RWPE2 (cell line): Measurements from ENCODE around the gene IL1RL2.

Experiments used
- ATAC-seq: fragments of 200-7000 bp; cut with Tn5 transposase; 3 replicates; pipeline ENCODE4 v1.9.1; 2021; ENCODE audit warnings: low read depth
- DNase-seq: peaks from one replicate; pipeline ENCODE4 v3.0.0-alpha.2; 2020; ENCODE audit warnings: low spot score
- H3K27ac ChIP-seq: fragments of 450-650 bp; 2 replicates; pipeline ENCODE4 v1.5.1; 2017; ENCODE audit warnings: mild to moderate bottlenecking; ENCODE audit not compliant: poor library complexity, severe bottlenecking
- H3K27me3 ChIP-seq: fragments of 250-450 bp; sonication (Bioruptor Pico); 2 replicates; pipeline ENCODE4 v1.5.1; 2021; ENCODE audit warnings: mild to moderate bottlenecking, moderate library complexity; ENCODE audit not compliant: insufficient read depth, poor library complexity, severe bottlenecking
- H3K36me3 ChIP-seq: fragments of 250-450 bp; sonication (Bioruptor Pico); 2 replicates; pipeline ENCODE4 v1.5.1; 2020; ENCODE audit warnings: low read depth, mild to moderate bottlenecking, moderate library complexity
- H3K4me1 ChIP-seq: fragments of 250-450 bp; sonication (Bioruptor Pico); 2 replicates; pipeline ENCODE4 v1.5.1; 2021; ENCODE audit warnings: mild to moderate bottlenecking, moderate library complexity; ENCODE audit not compliant: insufficient read depth, poor library complexity, severe bottlenecking
- H3K4me3 ChIP-seq: fragments of 250-450 bp; sonication (Bioruptor Pico); 2 replicates; pipeline ENCODE4 v1.5.1; 2021; ENCODE audit warnings: mild to moderate bottlenecking, moderate library complexity; ENCODE audit not compliant: severe bottlenecking
- H3K9me3 ChIP-seq: fragments of 250-450 bp; sonication (Bioruptor Pico); 2 replicates; pipeline ENCODE4 v1.5.1; 2021; ENCODE audit warnings: mild to moderate bottlenecking, moderate library complexity; ENCODE audit not compliant: severe bottlenecking
- TF ChIP-seq, protein P1 (sequence below): fragments of 450-650 bp; IDR thresholded peaks from one replicate; pipeline ENCODE4 v1.5.1; 2017; ENCODE audit warnings: mild to moderate bottlenecking, moderate library complexity; ENCODE audit not compliant: poor library complexity, severe bottlenecking

The IL1RL2 gene

DNA sequence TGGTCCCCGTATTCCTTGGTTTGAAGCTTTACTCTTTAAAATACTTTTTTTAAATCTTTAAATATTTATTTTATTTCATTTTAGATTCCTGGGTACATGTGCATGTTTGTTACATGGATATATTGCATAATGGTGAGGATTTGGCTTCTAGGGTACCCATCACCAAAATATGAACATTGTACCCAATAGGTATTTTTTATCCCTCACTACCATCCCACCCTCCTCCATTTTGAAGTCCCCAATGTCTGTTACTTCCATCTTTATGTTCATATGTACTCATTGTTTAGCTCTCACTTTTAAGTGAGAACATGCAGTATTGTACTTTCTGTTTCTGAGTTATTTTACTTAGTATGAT lies 65.0 kb downstream of the IL1RL2 start:
- Histone ChIP-seq H3K27me3 (no peaks in the 10 kb centered on the region), H3K36me3 (no peaks in the 10 kb centered on the region), H3K4me3 (no peak overlapping the region), H3K27ac (no peak overlapping the region), H3K4me1 (no peaks in the 10 kb centered on the region), H3K9me3 (no peaks in the 10 kb centered on the region)
- no peak for DNase-seq
- ATAC-seq = no peak
- TF ChIP-seq, protein P1, sequence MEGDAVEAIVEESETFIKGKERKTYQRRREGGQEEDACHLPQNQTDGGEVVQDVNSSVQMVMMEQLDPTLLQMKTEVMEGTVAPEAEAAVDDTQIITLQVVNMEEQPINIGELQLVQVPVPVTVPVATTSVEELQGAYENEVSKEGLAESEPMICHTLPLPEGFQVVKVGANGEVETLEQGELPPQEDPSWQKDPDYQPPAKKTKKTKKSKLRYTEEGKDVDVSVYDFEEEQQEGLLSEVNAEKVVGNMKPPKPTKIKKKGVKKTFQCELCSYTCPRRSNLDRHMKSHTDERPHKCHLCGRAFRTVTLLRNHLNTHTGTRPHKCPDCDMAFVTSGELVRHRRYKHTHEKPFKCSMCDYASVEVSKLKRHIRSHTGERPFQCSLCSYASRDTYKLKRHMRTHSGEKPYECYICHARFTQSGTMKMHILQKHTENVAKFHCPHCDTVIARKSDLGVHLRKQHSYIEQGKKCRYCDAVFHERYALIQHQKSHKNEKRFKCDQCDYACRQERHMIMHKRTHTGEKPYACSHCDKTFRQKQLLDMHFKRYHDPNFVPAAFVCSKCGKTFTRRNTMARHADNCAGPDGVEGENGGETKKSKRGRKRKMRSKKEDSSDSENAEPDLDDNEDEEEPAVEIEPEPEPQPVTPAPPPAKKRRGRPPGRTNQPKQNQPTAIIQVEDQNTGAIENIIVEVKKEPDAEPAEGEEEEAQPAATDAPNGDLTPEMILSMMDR = no peak

DNA sequence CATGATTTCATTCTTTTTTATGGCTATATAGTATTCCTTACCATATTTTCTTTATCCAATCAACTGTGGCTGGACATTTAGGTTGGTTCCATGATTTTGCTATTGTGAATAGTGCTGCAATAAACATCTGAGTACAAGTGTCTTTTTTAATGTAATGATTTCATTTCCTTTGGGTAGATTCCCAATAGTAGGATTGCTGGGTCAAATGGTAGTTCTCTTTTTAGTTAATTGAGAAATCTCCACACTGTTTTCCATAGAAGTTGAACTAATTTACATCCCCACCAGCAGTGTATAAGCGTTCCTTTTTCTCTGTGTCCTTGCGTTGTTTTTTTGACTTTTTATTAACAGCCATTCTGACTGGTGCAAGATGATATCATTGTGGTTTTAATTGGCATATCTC lies 65.4 kb downstream of the IL1RL2 start:
- ATAC-seq (no peak), DNase-seq (no peak)
- TF ChIP-seq, protein P1 = no peak
- H3K27me3 ChIP-seq = no peaks in the 10 kb centered on the region
- H3K9me3 ChIP-seq = no peaks in the 10 kb centered on the region
- no peak overlapping the region for H3K4me3 ChIP-seq
- H3K27ac ChIP-seq = no peak overlapping the region
- H3K36me3 ChIP-seq = no peaks in the 10 kb centered on the region
- H3K4me1 ChIP-seq = no peaks in the 10 kb centered on the region

DNA sequence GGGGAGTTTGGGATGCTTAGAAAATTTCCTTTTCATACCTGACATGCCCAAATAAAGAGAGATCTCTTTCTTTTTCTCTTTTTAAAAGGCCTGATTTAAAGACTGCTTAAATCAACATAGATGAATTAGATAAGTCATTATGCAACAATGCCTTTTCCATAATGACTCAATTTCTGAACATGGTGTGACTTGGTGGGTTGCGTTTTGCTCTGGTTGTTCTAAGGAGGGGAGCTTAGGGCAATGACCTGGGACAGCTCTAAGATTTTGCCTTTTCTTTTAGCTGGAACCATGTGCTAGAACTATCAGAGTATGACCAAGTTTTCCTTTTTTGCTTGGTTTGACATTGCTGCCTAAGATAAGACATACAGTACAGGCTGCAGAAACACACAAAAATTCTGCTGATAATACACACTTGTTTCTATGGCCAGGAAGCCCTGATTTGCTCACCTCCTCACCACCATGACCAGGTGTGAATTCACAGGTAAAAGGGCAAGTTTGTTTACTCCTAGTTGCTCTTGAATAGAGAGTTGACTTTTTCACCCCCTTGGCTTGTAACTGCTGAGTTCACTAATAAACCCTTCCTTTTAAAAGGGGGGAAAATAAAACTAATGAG lies 66.4 kb downstream of the IL1RL2 start:
- TF ChIP-seq, protein P1 = no peak
- H3K9me3 ChIP-seq = no peaks in the 10 kb centered on the region
- H3K4me3 ChIP-seq = no peak overlapping the region
- H3K4me1 ChIP-seq = peaks cover 4% of the 10 kb centered on the region
- no peaks in the 10 kb centered on the region for H3K36me3 ChIP-seq
- H3K27ac ChIP-seq = no peak overlapping the region
- ATAC-seq (no peak), DNase-seq (no peak)
- H3K27me3 ChIP-seq = no peaks in the 10 kb centered on the region

DNA sequence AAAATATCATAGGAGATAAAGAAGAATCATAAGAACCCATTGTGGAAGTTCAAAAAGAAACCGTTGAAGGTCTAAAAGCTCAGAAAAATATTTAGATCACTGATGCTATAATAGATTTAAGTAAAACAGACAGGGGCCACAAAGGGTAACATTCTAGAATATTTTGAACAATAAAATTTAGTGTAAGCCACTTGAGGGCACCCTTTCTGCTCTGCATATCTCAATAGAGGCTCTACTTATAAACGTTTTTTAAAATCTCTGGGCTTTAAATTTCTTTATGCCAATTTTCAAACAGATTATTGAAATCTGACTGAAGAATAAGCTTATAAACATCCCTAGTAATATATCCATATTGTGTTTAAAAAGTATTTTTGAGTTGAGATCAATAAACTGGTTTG lies 66.9 kb downstream of the IL1RL2 start:
- TF ChIP-seq, protein P1 = peak; percentile 52
- Histone ChIP-seq H3K27me3 (no peaks in the 10 kb centered on the region), H3K4me1 (peaks cover 9% of the 10 kb centered on the region), H3K36me3 (no peaks in the 10 kb centered on the region), H3K4me3 (no peak overlapping the region), H3K27ac (no peak overlapping the region), H3K9me3 (no peaks in the 10 kb centered on the region)
- DNase-seq = no peak
- ATAC-seq = no peak

DNA sequence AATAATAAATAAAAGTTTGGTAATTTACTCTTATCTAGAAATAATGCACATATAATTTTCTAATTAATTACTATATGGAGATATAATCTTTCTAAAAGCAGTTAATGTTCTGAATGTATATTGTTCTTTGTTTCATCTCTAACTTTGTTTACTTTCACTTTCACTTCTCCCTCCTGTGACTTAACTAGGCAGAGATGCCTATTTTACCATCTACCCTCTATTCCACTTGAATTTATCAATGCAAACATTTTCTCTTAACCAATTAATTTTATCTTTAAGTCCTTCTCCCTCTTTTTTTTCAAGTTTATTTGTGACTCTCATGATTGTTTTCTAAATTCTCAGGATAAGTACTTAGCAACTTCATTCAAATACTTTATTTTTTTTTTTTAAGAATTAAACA lies 69.5 kb downstream of the IL1RL2 start:
- Histone ChIP-seq H3K27me3 (no peaks in the 10 kb centered on the region), H3K27ac (no peak overlapping the region), H3K4me1 (peaks cover 13% of the 10 kb centered on the region), H3K4me3 (no peak overlapping the region), H3K36me3 (no peaks in the 10 kb centered on the region), H3K9me3 (no peaks in the 10 kb centered on the region)
- TF ChIP-seq, protein P1 = no peak
- DNase-seq (no peak), ATAC-seq (no peak)
